PFSK-1 (cell line): Measurements from ENCODE around the gene GOLIM4.

Source experiments
- FOXP2 ChIP-seq: optimal IDR thresholded peaks from 2 replicates; pipeline ENCODE3; 2011; ENCODE audit warnings: borderline replicate concordance, control low read depth, inconsistent platforms; ENCODE audit not compliant: insufficient read depth; ENCODE audit errors: extremely low read length, extremely low read depth
- POLR2AphosphoS5 ChIP-seq: IDR thresholded peaks from 2 replicates; pipeline ENCODE4 v1.6.1; 2012; ENCODE audit warnings: low read depth, mild to moderate bottlenecking, control low read depth, low read length, moderate library complexity
- TAF1 ChIP-seq: IDR thresholded peaks from 2 replicates; pipeline ENCODE4 v1.6.1; 2012; ENCODE audit warnings: low read length, control low read depth, borderline replicate concordance; ENCODE audit not compliant: insufficient read depth

- TF ChIP-seq POLR2AphosphoS5 (no peak), TAF1 (no peak), FOXP2 (no peak)
These were observed 7.1 kb upstream of the GOLIM4 start for GRCh38 chr3:168102735-168103410.
